AG09309 (cell line): ENCODE data around the gene GAB1.
A peak's percentile ranks its signal among the peaks of the same experiment; 100 is the strongest.

Experiments
- DNase-seq: peaks from one replicate; pipeline ENCODE4 v3.0.0-alpha.2; 2010; ENCODE audit warnings: low read depth
- H3K4me3 ChIP-seq: 2 replicates; pipeline ENCODE4 v1.5.1; 2011; ENCODE audit warnings: mild to moderate bottlenecking, low read depth, low read length, moderate library complexity; ENCODE audit not compliant: control insufficient read depth
- TF ChIP-seq, protein P1 (sequence below): IDR thresholded peaks from 2 replicates; pipeline ENCODE4 v1.5.1; 2011; ENCODE audit warnings: mild to moderate bottlenecking, low read depth, low read length, inconsistent platforms; ENCODE audit not compliant: insufficient read depth, control insufficient read depth; ENCODE audit errors: missing control alignments

GAB1 gene

DNA sequence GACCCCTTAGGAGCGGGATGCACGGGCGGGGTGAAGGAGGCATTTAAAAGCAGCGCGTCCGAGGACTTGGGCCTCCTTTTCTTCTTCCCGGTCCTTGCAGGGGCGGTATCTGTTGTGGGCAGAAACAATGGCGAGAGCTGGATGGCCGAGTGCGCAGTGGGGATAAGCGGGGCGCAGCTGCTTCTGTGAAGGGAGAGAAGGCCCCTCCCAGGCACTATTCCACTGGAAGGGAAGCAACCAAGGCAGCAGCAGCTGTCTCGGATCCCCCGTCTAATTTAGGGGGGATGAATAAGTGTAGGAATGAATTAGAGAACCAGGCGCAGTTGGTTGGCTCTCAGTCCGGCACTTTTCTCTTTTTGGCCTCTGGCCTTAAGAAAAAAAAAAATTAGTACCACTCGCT, 177.8 kb downstream of the GAB1 start:
- peak overlapping the region; percentile 86 for H3K4me3 ChIP-seq
- TF ChIP-seq, protein P1, sequence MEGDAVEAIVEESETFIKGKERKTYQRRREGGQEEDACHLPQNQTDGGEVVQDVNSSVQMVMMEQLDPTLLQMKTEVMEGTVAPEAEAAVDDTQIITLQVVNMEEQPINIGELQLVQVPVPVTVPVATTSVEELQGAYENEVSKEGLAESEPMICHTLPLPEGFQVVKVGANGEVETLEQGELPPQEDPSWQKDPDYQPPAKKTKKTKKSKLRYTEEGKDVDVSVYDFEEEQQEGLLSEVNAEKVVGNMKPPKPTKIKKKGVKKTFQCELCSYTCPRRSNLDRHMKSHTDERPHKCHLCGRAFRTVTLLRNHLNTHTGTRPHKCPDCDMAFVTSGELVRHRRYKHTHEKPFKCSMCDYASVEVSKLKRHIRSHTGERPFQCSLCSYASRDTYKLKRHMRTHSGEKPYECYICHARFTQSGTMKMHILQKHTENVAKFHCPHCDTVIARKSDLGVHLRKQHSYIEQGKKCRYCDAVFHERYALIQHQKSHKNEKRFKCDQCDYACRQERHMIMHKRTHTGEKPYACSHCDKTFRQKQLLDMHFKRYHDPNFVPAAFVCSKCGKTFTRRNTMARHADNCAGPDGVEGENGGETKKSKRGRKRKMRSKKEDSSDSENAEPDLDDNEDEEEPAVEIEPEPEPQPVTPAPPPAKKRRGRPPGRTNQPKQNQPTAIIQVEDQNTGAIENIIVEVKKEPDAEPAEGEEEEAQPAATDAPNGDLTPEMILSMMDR = no peak
- DNase-seq = no peak

DNA sequence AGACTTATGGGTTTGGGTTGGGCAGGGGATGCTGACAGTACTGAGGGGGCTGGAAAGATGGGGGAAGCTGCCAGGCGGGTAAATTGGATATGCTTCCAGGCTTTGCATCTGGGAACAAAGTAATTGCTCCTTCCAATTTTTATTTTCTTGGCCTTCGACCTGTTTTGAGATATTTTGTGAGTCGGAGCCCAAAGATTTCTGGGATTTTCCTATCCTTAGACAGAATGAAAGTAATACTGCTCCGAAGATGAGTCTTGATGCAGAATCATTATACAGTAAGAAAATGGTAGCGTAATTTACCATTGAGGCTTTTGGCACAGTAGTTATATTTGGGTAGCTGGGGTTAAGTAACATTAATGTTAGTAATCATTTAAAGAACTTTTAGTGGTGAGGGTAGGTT, 178.2 kb downstream of the GAB1 start:
- H3K4me3 ChIP-seq = peak overlapping the region; percentile 86
- TF ChIP-seq, protein P1 = no peak
- DNase-seq = no peak

DNA sequence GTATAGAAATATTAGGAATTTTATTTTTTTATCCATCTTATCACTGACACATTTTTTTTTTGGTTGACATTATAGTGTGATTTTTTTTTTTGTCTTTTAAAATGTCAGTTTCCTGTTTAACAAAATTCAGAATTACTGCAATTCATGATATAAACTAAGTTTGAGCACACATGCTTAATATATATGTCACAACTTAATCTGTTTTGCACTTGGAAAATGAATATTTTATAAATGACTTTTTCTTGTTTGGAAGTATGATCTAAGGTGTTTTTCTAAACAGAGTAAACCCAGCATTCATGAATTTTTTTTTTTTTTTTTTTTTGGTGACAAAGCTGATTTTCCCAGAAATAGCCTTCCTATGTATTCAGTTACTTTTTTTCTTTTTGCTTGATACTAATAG, 179.2 kb downstream of the GAB1 start:
- H3K4me3 ChIP-seq = no peak overlapping the region; the same call in 1 of the 2 replicates
- TF ChIP-seq, protein P1 = no peak
- no peak for DNase-seq

DNA sequence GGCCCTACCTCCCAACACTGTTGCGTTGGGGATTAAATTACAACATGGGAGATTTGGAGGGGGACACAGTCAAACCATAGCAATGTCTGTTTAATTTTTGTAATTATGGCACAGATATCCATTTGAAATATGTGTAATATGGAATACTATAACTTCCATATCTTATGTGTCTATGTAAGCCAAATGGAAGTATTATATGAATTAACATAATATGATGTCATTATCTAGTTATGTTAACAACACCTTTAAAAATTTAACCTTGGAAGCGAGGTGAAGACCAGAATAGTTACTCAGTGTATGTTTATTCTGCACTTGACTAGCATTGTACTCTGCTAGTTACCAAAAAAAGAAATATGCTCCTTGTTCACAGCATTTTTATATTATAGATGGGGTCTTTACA, 181.1 kb downstream of the GAB1 start:
- TF ChIP-seq, protein P1 = no peak
- DNase-seq = no peak
- no peak overlapping the region for H3K4me3 ChIP-seq
